ENCODE results near the gene KBTBD13. TPM values are rescaled to one million over a fixed set of nuclear protein-coding genes. Genes with fewer than 3 reads are reported as not detected.
"Not testable (repeated sequence)": the region's sequence is repeated elsewhere in the genome, so short reads cannot be mapped to it uniquely, and the experiment has no call there.

The KBTBD13 gene
- total RNA-seq, 1 donor from 2014 or later, result not detected

- no peaks in the 10 kb centered on the region for H3F3A ChIP-seq (ENCODE audit: low read depth)
- H3K79me2 ChIP-seq (ENCODE audit: low read depth), result no peaks in the 10 kb centered on the region
- H3K9me3 Mint-ChIP-seq, result no peaks in the 10 kb centered on the region
- H3K4me3 ChIP-seq, result no peak overlapping the region
- H2AFZ ChIP-seq (replicated peaks), result no peak overlapping the region
- H3K4me2 ChIP-seq, result no peak overlapping the region
- TF ChIP-seq EZH2phosphoT487 (IDR thresholded peaks at IDR 0.05) (no peak), CTCF (IDR thresholded peaks at IDR 0.05) (no peak), EZH2 (IDR thresholded peaks at IDR 0.05) (no peak)
- H3K4me3 Mint-ChIP-seq, result no peak overlapping the region
- peaks cover 15% of the 10 kb centered on the region for H3K4me1 Mint-ChIP-seq
- no peaks in the 10 kb centered on the region for H3K27me3 ChIP-seq
- H3K9me3 ChIP-seq (ENCODE audit: low read depth), result no peaks in the 10 kb centered on the region
- H3K36me3 Mint-ChIP-seq, result no peaks in the 10 kb centered on the region
- H3K27ac ChIP-seq, result no peak overlapping the region
- H3K27me3 Mint-ChIP-seq (ENCODE audit: insufficient read depth, low read depth), result peaks cover 7% of the 10 kb centered on the region
- no peak overlapping the region for H3K9ac ChIP-seq
- no peak for DNase-seq (ENCODE audit: low spot score)
- H4K20me1 ChIP-seq (ENCODE audit: low read depth), result no peaks in the 10 kb centered on the region
- no peaks in the 10 kb centered on the region for H3K36me3 ChIP-seq
- H3K27ac Mint-ChIP-seq, result no peak overlapping the region
- no peaks in the 10 kb centered on the region for H3K4me1 ChIP-seq
Observed at GRCh38 chr15:65040461-65040860, 36.1 kb upstream of the KBTBD13 start.

GRCh38 chr15:65041787-65042186, 34.8 kb upstream of the KBTBD13 start:
- Histone ChIP-seq H3K4me1 (no peaks in the 10 kb centered on the region), H3K27ac (no peak overlapping the region), H3K4me2 (no peak overlapping the region), H3K79me2 (ENCODE audit: low read depth) (no peaks in the 10 kb centered on the region), H2AFZ (replicated peaks) (no peak overlapping the region), H3K9ac (no peak overlapping the region), H3F3A (ENCODE audit: low read depth) (no peaks in the 10 kb centered on the region), H3K9me3 (ENCODE audit: low read depth) (no peaks in the 10 kb centered on the region), H3K36me3 (no peaks in the 10 kb centered on the region), H4K20me1 (ENCODE audit: low read depth) (no peaks in the 10 kb centered on the region), H3K27me3 (no peaks in the 10 kb centered on the region), H3K4me3 (no peak overlapping the region)
- no peak for DNase-seq (ENCODE audit: low spot score)
- Mint-ChIP-seq H3K36me3 (no peaks in the 10 kb centered on the region), H3K4me1 (peaks cover 17% of the 10 kb centered on the region), H3K27me3 (ENCODE audit: insufficient read depth, low read depth) (peaks cover 5% of the 10 kb centered on the region), H3K9me3 (no peaks in the 10 kb centered on the region), H3K4me3 (no peak overlapping the region), H3K27ac (no peak overlapping the region)
- no peak for TF ChIP-seq EZH2 (IDR thresholded peaks at IDR 0.05)
- no peak for TF ChIP-seq EZH2phosphoT487 (IDR thresholded peaks at IDR 0.05)

- Histone ChIP-seq H3K27ac (no peak overlapping the region), H3F3A (ENCODE audit: low read depth) (no peaks in the 10 kb centered on the region), H3K4me1 (no peaks in the 10 kb centered on the region), H4K20me1 (ENCODE audit: low read depth) (no peaks in the 10 kb centered on the region), H2AFZ (replicated peaks) (no peak overlapping the region), H3K27me3 (no peaks in the 10 kb centered on the region), H3K4me3 (no peak overlapping the region), H3K9ac (no peak overlapping the region), H3K79me2 (ENCODE audit: low read depth) (no peaks in the 10 kb centered on the region), H3K9me3 (ENCODE audit: low read depth) (no peaks in the 10 kb centered on the region), H3K36me3 (no peaks in the 10 kb centered on the region), H3K4me2 (no peak overlapping the region)
- H3K27me3 Mint-ChIP-seq (ENCODE audit: insufficient read depth, low read depth), result peaks cover 5% of the 10 kb centered on the region
- TF ChIP-seq EZH2phosphoT487 (IDR thresholded peaks at IDR 0.05) (no peak), EZH2 (IDR thresholded peaks at IDR 0.05) (no peak), CTCF (IDR thresholded peaks at IDR 0.05) (no peak)
- H3K36me3 Mint-ChIP-seq, result no peaks in the 10 kb centered on the region
- H3K9me3 Mint-ChIP-seq, result no peaks in the 10 kb centered on the region
- no peak for DNase-seq (ENCODE audit: low spot score)
- no peak overlapping the region for H3K4me3 Mint-ChIP-seq
- no peak overlapping the region for H3K27ac Mint-ChIP-seq
- peaks cover 19% of the 10 kb centered on the region for H3K4me1 Mint-ChIP-seq
Observed at GRCh38 chr15:65042776-65043327, 33.7 kb upstream of the KBTBD13 start.

DNA sequence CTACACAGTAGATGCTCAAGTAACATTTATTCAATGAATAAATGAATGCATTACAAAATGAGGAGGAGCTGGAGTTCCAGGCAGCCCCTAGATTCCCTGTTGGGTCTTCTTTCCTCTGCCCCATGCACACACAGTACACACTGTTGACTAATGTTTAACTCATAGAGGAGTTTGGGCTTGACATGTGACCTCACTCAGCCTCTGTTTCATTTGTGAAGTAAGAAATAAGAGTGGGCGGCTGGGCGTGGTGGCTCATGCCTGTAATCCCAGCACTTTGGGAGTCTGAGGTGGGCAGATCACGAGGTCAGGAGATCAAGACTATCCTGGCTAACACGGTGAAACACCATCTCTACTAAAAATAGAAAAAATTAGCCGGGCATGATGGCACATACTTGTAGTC, 32.3 kb upstream of the KBTBD13 start:
- H3K27ac ChIP-seq; H3K4me3 Mint-ChIP-seq; H3K9me3 ChIP-seq (ENCODE audit: low read depth); H3K9ac ChIP-seq; H3K79me2 ChIP-seq (ENCODE audit: low read depth); H2AFZ ChIP-seq (replicated peaks); H3K27ac Mint-ChIP-seq; H3K27me3 ChIP-seq; H3K27me3 Mint-ChIP-seq (ENCODE audit: insufficient read depth, low read depth); H4K20me1 ChIP-seq (ENCODE audit: low read depth); H3K36me3 Mint-ChIP-seq; H3K9me3 Mint-ChIP-seq; H3K4me3 ChIP-seq; DNase-seq (ENCODE audit: low spot score); H3F3A ChIP-seq (ENCODE audit: low read depth); H3K36me3 ChIP-seq; H3K4me1 ChIP-seq; H3K4me2 ChIP-seq: not testable (repeated sequence)
- H3K4me1 Mint-ChIP-seq, result peaks cover 20% of the 10 kb centered on the region

Measured in neural progenitor cell (in vitro differentiated cells).